Measurements from ENCODE around the gene WFIKKN1. TPM values are rescaled to one million over a fixed set of nuclear protein-coding genes. Genes with fewer than 3 reads are reported as not detected.

Gene WFIKKN1
- polyA plus RNA-seq, 3 donors = 0.76 TPM; not detected in 2

GRCh38 chr16:625117-625976, 5.4 kb upstream of the WFIKKN1 start:
- intact Hi-C loops (cut with micrococcal nuclease) = no loop called here
- Mint-ChIP-seq H3K27me3 (ENCODE audit: low read depth in 3 of 3) (peaks cover 0 to 2% (median 0%) of the 10 kb centered on the region in 3 donors), H3K27ac (no peak overlapping the region), H3K36me3 (peaks cover 35 to 72% of the 10 kb centered on the region in 2 donors), H3K9me3 (peaks cover 0 to 3% (median 0%) of the 10 kb centered on the region in 7 donors), H3K4me3 (no peak overlapping the region), H3K4me1 (peaks cover 2% of the 10 kb centered on the region)
- Histone ChIP-seq H3K36me3 (replicated peaks in 1 of 2; ENCODE audit: control insufficient read depth in 1 of 2, insufficient read depth in 2 of 2, low read length in 2 of 2) (peaks cover 50 to 65% of the 10 kb centered on the region in 2 donors), H3K4me3 (replicated peaks in 1 of 3; ENCODE audit: low read depth in 2 of 3, low read length in 3 of 3) (no peak overlapping the region), H3K4me2 (replicated peaks; ENCODE audit: extremely low read depth, low read length, poor library complexity, severe bottlenecking) (no peak overlapping the region), H3K27ac (ENCODE audit: low read depth in 1 of 2, low read length in 2 of 2) (no peak overlapping the region), H4K20me1 (ENCODE audit: insufficient read depth, low read length) (peaks cover 81% of the 10 kb centered on the region), H3K9ac (ENCODE audit: insufficient read depth, low read length, poor library complexity, severe bottlenecking) (no peak overlapping the region), H3K4me1 (ENCODE audit: control insufficient read depth in 1 of 2, insufficient read depth in 2 of 2, low read length in 2 of 2) (peaks cover 2 to 10% of the 10 kb centered on the region in 2 donors), H2AFZ (ENCODE audit: insufficient read depth, low read depth, low read length, poor library complexity, severe bottlenecking) (no peak overlapping the region), H3K79me2 (ENCODE audit: insufficient read depth, low read length) (peaks cover 22% of the 10 kb centered on the region), H3K27me3 (ENCODE audit: control insufficient read depth in 2 of 2, insufficient read depth in 2 of 2, low read length in 2 of 2) (no peaks in the 10 kb centered on the region), H3K9me3 (replicated peaks in 1 of 2; ENCODE audit: control insufficient read depth in 1 of 2, insufficient read depth in 1 of 2, low read length in 2 of 2) (no peaks in the 10 kb centered on the region)
- TF ChIP-seq CTCF (IDR thresholded peaks at IDR 0.05) = no peak
- 98% methylated on average over 32 of the region's 37 CpGs for WGBS (ENCODE audit: insufficient coverage)
- DNase-seq = no peak

- Histone ChIP-seq H3K79me2 (ENCODE audit: insufficient read depth, low read length) (peaks cover 18% of the 10 kb centered on the region), H3K27me3 (ENCODE audit: control insufficient read depth in 2 of 2, insufficient read depth in 2 of 2, low read length in 2 of 2) (no peaks in the 10 kb centered on the region), H2AFZ (ENCODE audit: insufficient read depth, low read depth, low read length, poor library complexity, severe bottlenecking) (no peak overlapping the region), H3K36me3 (replicated peaks in 1 of 2; ENCODE audit: control insufficient read depth in 1 of 2, insufficient read depth in 2 of 2, low read length in 2 of 2) (peaks cover 48 to 60% of the 10 kb centered on the region in 2 donors), H3K9ac (ENCODE audit: insufficient read depth, low read length, poor library complexity, severe bottlenecking) (no peak overlapping the region), H3K4me1 (ENCODE audit: control insufficient read depth in 1 of 2, insufficient read depth in 2 of 2, low read length in 2 of 2) (peaks cover 4 to 17% of the 10 kb centered on the region in 2 donors), H4K20me1 (ENCODE audit: insufficient read depth, low read length) (peaks cover 81% of the 10 kb centered on the region), H3K9me3 (replicated peaks in 1 of 2; ENCODE audit: control insufficient read depth in 1 of 2, insufficient read depth in 1 of 2, low read length in 2 of 2) (no peaks in the 10 kb centered on the region), H3K4me3 (replicated peaks in 1 of 3; ENCODE audit: low read depth in 2 of 3, low read length in 3 of 3) (no peak overlapping the region), H3K4me2 (replicated peaks; ENCODE audit: extremely low read depth, low read length, poor library complexity, severe bottlenecking) (no peak overlapping the region), H3K27ac (ENCODE audit: low read depth in 1 of 2, low read length in 2 of 2) (no peak overlapping the region)
- DNase-seq = no peak
- no peak overlapping the region for H3K27ac Mint-ChIP-seq
- peaks cover 0 to 3% (median 0%) of the 10 kb centered on the region in 7 donors for H3K9me3 Mint-ChIP-seq
- H3K4me3 Mint-ChIP-seq = no peak overlapping the region
- 95% methylated on average over 31 of the region's 35 CpGs for WGBS (ENCODE audit: insufficient coverage)
- peaks cover 2 to 6% (median 2%) of the 10 kb centered on the region in 3 donors for H3K27me3 Mint-ChIP-seq (ENCODE audit: low read depth in 3 of 3)
- intact Hi-C loops (cut with micrococcal nuclease) = no loop called here
- TF ChIP-seq CTCF (IDR thresholded peaks at IDR 0.05) = no peak
- H3K4me1 Mint-ChIP-seq = peaks cover 2% of the 10 kb centered on the region
- H3K36me3 Mint-ChIP-seq = peaks cover 35 to 66% of the 10 kb centered on the region in 2 donors
Measured at GRCh38 chr16:625977-626765, 4.6 kb upstream of the WFIKKN1 start.
